Suprapubic skin (tissue), 4 donors: ENCODE results near the gene CEP85L.

Source experiments
- EP300 ChIP-seq: sonication (generic); formaldehyde crosslinking; IDR thresholded peaks from one replicate; pipeline ENCODE4 v1.6.1; 2017; ENCODE audit warnings: antibody characterized with exemption
- POLR2AphosphoS5 ChIP-seq, 3 donors: sonication (generic); formaldehyde crosslinking; IDR thresholded peaks; one replicate each; pipeline ENCODE4 v1.6.1; 2017; ENCODE audit warnings: antibody characterized with exemption in 3 of 3
- TF ChIP-seq, protein P1 (sequence below), 2 donors: fragments of 200-600 bp in 1 of 2; fragments of 450-650 bp in 1 of 2; sonication (generic) in 1 of 2; IDR thresholded peaks; one replicate each; pipeline ENCODE4 v1.5.1; 2016 to 2019; ENCODE audit warnings: antibody characterized with exemption in 2 of 2, mild to moderate bottlenecking in 1 of 2, moderate library complexity in 1 of 2

- TF ChIP-seq, protein P1, sequence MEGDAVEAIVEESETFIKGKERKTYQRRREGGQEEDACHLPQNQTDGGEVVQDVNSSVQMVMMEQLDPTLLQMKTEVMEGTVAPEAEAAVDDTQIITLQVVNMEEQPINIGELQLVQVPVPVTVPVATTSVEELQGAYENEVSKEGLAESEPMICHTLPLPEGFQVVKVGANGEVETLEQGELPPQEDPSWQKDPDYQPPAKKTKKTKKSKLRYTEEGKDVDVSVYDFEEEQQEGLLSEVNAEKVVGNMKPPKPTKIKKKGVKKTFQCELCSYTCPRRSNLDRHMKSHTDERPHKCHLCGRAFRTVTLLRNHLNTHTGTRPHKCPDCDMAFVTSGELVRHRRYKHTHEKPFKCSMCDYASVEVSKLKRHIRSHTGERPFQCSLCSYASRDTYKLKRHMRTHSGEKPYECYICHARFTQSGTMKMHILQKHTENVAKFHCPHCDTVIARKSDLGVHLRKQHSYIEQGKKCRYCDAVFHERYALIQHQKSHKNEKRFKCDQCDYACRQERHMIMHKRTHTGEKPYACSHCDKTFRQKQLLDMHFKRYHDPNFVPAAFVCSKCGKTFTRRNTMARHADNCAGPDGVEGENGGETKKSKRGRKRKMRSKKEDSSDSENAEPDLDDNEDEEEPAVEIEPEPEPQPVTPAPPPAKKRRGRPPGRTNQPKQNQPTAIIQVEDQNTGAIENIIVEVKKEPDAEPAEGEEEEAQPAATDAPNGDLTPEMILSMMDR (IDR thresholded peaks at IDR 0.05), result no peak
- TF ChIP-seq EP300 (no peak), POLR2AphosphoS5 (IDR thresholded peaks at IDR 0.05) (no peak)
These were observed 54.5 kb downstream of the CEP85L start for GRCh38 chr6:118596774-118597320.
